ENCODE measurements around the gene RAPGEF4. TPM values are rescaled to one million over a fixed set of nuclear protein-coding genes. Genes with fewer than 3 reads are reported as not detected.

The RAPGEF4 gene
- total and polyA plus RNA-seq, 2 of the 4 experiments (the other 2 are of a cell fraction) = 1.7 to 3.2 TPM

- ChIA-PET POLR2A (ENCODE audit: unreplicated experiment) (no interaction called here), CTCF (no interaction called here)
- Histone ChIP-seq H3K9ac (ENCODE audit: low read depth, low read length) (no peak overlapping the region), H3K9me3 (ENCODE audit: control insufficient read depth, insufficient read depth, low read length) (no peaks in the 10 kb centered on the region), H3K56ac (ENCODE audit: extremely low read depth, insufficient read depth, low read length) (no peak overlapping the region), H3K23ac (ENCODE audit: low read depth, low read length) (no peak overlapping the region), H3K27ac (ENCODE audit: insufficient read depth, low read length) (no peak overlapping the region), H3K4me1 (ENCODE audit: control insufficient read depth, insufficient read depth, low read length) (no peaks in the 10 kb centered on the region), H2BK15ac (ENCODE audit: low read depth, low read length) (no peak overlapping the region), H3K14ac (replicated peaks; ENCODE audit: low read depth, low read length) (no peak overlapping the region), H3K4me3 (ENCODE audit: insufficient read depth, low read depth, low read length) (no peak overlapping the region), H2BK20ac (ENCODE audit: low read depth, low read length) (no peak overlapping the region), H3K27me3 (ENCODE audit: control insufficient read depth, insufficient read depth, low read length) (no peaks in the 10 kb centered on the region), H2AFZ (replicated peaks; ENCODE audit: low read length, poor library complexity) (no peak overlapping the region), H2BK5ac (ENCODE audit: low read depth, low read length, poor library complexity, severe bottlenecking) (no peak overlapping the region), H4K20me1 (ENCODE audit: insufficient read depth, low read length) (no peaks in the 10 kb centered on the region), H2BK120ac (ENCODE audit: low read depth, low read length) (no peak overlapping the region), H3K36me3 (ENCODE audit: control insufficient read depth, insufficient read depth, low read length) (no peaks in the 10 kb centered on the region), H3K4ac (ENCODE audit: low read depth, low read length) (no peak overlapping the region), H4K91ac (ENCODE audit: insufficient read depth, low read depth, low read length) (no peak overlapping the region), H2AK5ac (ENCODE audit: low read depth, low read length) (no peak overlapping the region), H2AK9ac (replicated peaks; ENCODE audit: low read depth, low read length, poor library complexity) (no peak overlapping the region), H3K9me1 (ENCODE audit: insufficient read depth, low read length) (no peaks in the 10 kb centered on the region), H3K4me2 (ENCODE audit: low read depth, low read length) (no peak overlapping the region), H3K79me1 (ENCODE audit: low read depth in 1 of 2, low read length in 2 of 2) (no peaks in the 10 kb centered on the region), H4K5ac (ENCODE audit: low read depth, low read length) (no peak overlapping the region), H4K8ac (ENCODE audit: low read depth in 2 of 2, low read length in 2 of 2) (no peak overlapping the region), H3K18ac (ENCODE audit: low read depth, low read length) (no peak overlapping the region)
- no peak for DNase-seq
- in situ Hi-C loops (cut with MboI; ENCODE audit: low sequenced_read_pairs) = no loop called here
- no TSS peak for BruUV-seq (replicated peaks)
- no CpG with 5 or more reads among the region's 2 CpGs for WGBS, 2 experiments (ENCODE audit: extremely low coverage in 2 of 2, insufficient read length in 1 of 2)
- intact Hi-C loops (cut with micrococcal nuclease) = no loop called here
- TF ChIP-seq RCOR1 (IDR thresholded peaks at IDR 0.05; ENCODE audit: insufficient replicate concordance, low read length) = no peak
- TF ChIP-seq CEBPB (IDR thresholded peaks at IDR 0.05; ENCODE audit: low read depth, low read length) = no peak
- no peak for TF ChIP-seq MXI1 (IDR thresholded peaks at IDR 0.05; ENCODE audit: borderline replicate concordance, low read depth, low read length)
- TF ChIP-seq CTCF (conservative IDR thresholded peaks at IDR 0.05; ENCODE audit: low read depth, low read length) = no peak
- no peak for TF ChIP-seq RAD21 (IDR thresholded peaks at IDR 0.05; ENCODE audit: low read length)
- dilution Hi-C loops (cut with HindIII; ENCODE audit: low sequenced_read_pairs, unreplicated experiment) = no loop called here
- no peak for ATAC-seq (ENCODE audit: low read depth)
These were observed 280.8 kb downstream of the RAPGEF4 start for GRCh38 chr2:173016451-173016850.

Data from IMR-90 (cell line).